ENCODE results near the gene TRIM26. TPM values are rescaled to one million over a fixed set of nuclear protein-coding genes. Genes with fewer than 3 reads are reported as not detected.

Gene TRIM26
- total RNA-seq, 6 donors from 2014 or later: 38.4 to 67.1 (median 53.8) TPM

- DNase-seq (no peak), ATAC-seq (ENCODE audit: low FRiP score in 2 of 2) (no peak)
- TF ChIP-seq POLR2AphosphoS5 (IDR thresholded peaks at IDR 0.05): no peak
- no peak for TF ChIP-seq CTCF (IDR thresholded peaks at IDR 0.05)
- TF ChIP-seq EP300 (IDR thresholded peaks at IDR 0.05): no peak
- TF ChIP-seq POLR2A (IDR thresholded peaks at IDR 0.05): no peak
- Histone ChIP-seq H3K27ac (peak overlapping the region in 2 of 4 donors; percentile 36 to 99), H3K4me3 (peak overlapping the region in 1 of 4 donors; percentile 72), H3K27me3 (no peaks in the 10 kb centered on the region), H3K36me3 (no peaks in the 10 kb centered on the region), H3K4me1 (peaks cover 54 to 75% (median 61%) of the 10 kb centered on the region in 4 donors), H3K9me3 (no peaks in the 10 kb centered on the region)
- 50 to 51% methylated on average over 2 of the region's 2 CpGs for WGBS, 2 donors
Observed at GRCh38 chr6:30211306-30211705, 1.9 kb downstream of the TRIM26 start.

GRCh38 chr6:30207619-30208295 lies 5.4 kb downstream of the TRIM26 start:
- peaks cover 54 to 78% (median 63%) of the 10 kb centered on the region in 4 donors for H3K4me1 ChIP-seq
- peak overlapping the region; percentile 60 to 76 (median 71) for H3K27ac ChIP-seq
- peak in 1 of 2 donors; percentile 30 for ATAC-seq (ENCODE audit: low FRiP score in 2 of 2)
- DNase-seq: no peak
- TF ChIP-seq POLR2AphosphoS5 (IDR thresholded peaks at IDR 0.05) (no peak), EP300 (IDR thresholded peaks at IDR 0.05) (no peak), POLR2A (IDR thresholded peaks at IDR 0.05) (no peak), CTCF (IDR thresholded peaks at IDR 0.05) (no peak)
- no peaks in the 10 kb centered on the region for H3K36me3 ChIP-seq
- whole genome bisulfite sequencing, 2 donors: 54 to 55% methylated on average over 4 of the region's 4 CpGs
- H3K27me3 ChIP-seq: no peaks in the 10 kb centered on the region
- peak overlapping the region in 1 of 4 donors; percentile 9 for H3K4me3 ChIP-seq
- no peaks in the 10 kb centered on the region for H3K9me3 ChIP-seq

- Histone ChIP-seq H3K27me3 (no peaks in the 10 kb centered on the region), H3K9me3 (no peaks in the 10 kb centered on the region), H3K36me3 (no peaks in the 10 kb centered on the region), H3K4me3 (peak overlapping the region in 1 of 4 donors; percentile 9), H3K27ac (peak overlapping the region; percentile 60 to 76 (median 71)), H3K4me1 (peaks cover 53 to 77% (median 60%) of the 10 kb centered on the region in 4 donors)
- WGBS, 2 donors: 23 to 42% methylated on average over 9 to 11 of the region's 11 CpGs
- ATAC-seq (ENCODE audit: low FRiP score in 2 of 2): peak; percentile 38 to 75
- TF ChIP-seq EP300 (IDR thresholded peaks at IDR 0.05) (peak in 1 of 4 donors; percentile 33), CTCF (IDR thresholded peaks at IDR 0.05) (no peak)
- peak in 1 of 2 donors; percentile 50 for DNase-seq
Observed at GRCh38 chr6:30206799-30207618, 6.2 kb downstream of the TRIM26 start.

GRCh38 chr6:30206152-30206551 lies 7.1 kb downstream of the TRIM26 start:
- H3K27ac ChIP-seq: peak overlapping the region; percentile 46 to 76 (median 71)
- ATAC-seq (ENCODE audit: low FRiP score in 2 of 2): peak in 1 of 2 donors; percentile 20
- H3K9me3 ChIP-seq: no peaks in the 10 kb centered on the region
- TF ChIP-seq CTCF (IDR thresholded peaks at IDR 0.05) (no peak), EP300 (IDR thresholded peaks at IDR 0.05) (no peak), POLR2AphosphoS5 (IDR thresholded peaks at IDR 0.05) (no peak), POLR2A (IDR thresholded peaks at IDR 0.05) (no peak)
- no peak for DNase-seq
- no peak overlapping the region for H3K4me3 ChIP-seq
- WGBS, 2 donors: 77 to 100% methylated on average over 1 to 7 of the region's 7 CpGs
- H3K27me3 ChIP-seq: no peaks in the 10 kb centered on the region
- H3K4me1 ChIP-seq: peaks cover 53 to 77% (median 60%) of the 10 kb centered on the region in 4 donors
- no peaks in the 10 kb centered on the region for H3K36me3 ChIP-seq

All from upper lobe of left lung (tissue), 6 donors.